NCI-H2196 (cell line): ENCODE data around the gene OR2M5.

Source experiments
- DNase-seq: peaks from one replicate; lab custom pipeline; 2025; ENCODE audit not compliant: unreplicated experiment; lab: John Stamatoyannopoulos, UW

Gene OR2M5, protein sequence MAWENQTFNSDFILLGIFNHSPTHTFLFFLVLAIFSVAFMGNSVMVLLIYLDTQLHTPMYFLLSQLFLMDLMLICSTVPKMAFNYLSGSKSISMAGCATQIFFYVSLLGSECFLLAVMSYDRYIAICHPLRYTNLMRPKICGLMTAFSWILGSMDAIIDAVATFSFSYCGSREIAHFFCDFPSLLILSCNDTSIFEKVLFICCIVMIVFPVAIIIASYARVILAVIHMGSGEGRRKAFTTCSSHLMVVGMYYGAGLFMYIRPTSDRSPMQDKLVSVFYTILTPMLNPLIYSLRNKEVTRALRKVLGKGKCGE

DNA sequence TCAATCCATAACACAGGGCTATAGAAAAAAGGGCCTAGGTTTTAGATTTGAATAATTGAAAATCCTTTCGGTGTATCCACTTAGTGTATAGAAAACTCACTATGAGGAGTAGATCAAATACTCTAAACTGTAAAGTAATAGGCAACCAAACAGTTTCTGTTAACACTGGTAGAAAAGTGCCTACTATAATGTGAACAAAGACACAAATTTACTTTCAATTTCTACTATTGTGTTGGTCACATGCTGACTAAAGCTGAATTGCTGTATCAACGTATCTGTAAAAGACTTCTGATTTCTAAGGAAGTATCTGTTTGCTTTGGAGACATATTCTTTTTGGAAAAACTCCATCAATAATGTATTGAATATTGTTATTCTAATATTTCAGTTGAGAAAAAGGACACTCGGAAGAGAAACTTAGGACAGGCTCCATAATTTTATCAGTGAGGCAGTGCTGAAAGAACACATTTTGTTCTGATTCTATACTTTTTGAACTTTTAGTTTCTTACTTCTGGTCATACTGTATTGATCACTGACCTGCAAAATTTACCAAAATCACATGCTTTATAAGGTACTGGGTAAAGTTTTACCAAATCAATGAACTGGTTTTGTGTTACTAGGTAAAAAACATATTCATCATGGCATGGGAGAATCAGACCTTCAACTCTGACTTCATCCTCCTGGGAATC is at the start of gene OR2M5:
Gene OR2M5, plus strand, starts transcription at position 636 of the 686 bp plus-strand sequence. Its CDS starts 0 bp downstream, at position 636.
- no peak for DNase-seq

DNA sequence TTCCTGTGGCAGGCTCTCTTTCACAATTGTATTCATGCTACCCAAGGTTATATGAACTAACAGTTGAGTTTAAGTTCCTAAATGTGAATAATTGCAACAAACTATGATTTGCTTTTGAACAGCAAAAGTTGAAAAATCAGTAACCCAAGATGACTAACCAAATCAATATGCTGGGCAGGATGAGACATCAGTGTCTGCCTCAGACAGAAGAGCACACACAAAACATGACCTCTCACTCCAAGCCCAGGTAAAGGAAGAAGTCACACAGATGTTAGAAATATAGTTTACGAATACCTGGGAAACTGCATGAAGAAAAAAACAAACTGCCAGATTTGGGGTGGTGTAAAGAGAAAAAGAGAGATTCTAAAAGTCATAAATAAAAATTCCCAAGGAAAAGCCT is 46.4 kb upstream of the OR2M5 start:
- no peak for DNase-seq

DNA sequence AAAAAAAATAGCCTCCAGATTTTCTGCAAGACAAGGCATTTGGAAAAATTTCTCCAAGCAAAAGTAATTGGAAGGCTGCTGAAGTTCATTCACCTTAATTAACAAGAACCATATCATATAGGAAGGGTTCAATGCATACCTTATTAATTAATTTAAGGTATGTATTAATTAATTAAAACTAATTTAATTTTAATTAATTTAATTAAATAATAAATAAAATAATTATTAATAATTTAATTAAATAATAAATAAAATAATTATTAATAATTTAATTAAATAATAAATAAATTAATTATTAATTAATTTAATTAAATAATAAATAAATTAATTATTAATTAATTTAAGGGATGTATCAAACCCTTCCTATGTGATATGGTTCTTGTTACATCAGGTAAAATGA is 42.1 kb upstream of the OR2M5 start:
- DNase-seq: no peak

DNA sequence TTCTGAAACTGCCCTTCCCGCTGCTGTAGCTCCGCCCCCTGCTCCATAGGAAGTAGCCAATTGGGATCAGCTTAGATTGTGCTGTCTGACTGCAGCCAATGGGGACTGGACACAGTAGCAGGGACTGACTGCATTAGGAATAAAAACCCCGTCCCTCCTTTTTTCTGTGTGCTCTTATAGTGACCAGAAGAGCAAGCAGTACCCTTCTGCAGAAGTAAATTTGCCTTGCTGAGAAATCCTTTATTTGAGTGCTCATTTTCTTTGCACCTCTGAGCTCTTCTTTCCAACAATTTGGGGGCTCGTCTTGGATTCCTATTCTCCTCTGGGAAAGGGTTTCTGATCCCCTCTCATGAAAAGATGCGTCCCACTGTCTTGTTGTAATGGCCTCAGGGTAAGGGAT is 33.8 kb upstream of the OR2M5 start:
- no peak for DNase-seq

DNA sequence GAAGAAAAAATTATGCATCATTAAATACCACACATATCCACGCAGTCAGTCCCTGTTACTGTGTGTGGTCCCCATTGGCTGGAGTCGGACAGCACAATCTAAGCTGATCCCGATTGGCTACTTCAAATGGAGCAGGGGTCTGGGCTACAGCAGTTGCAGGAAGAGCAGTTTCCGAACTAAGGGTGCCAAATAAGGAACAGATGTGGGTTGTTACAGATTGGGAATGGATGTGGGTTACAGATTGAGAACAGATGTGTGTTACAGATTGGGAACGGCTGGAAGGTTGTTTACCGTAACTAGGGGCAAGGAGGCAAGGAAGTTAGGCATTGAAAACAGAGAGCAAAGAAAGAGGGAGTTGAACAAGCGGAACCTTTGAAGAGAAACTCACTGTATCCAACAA is 30.1 kb upstream of the OR2M5 start:
- DNase-seq: no peak

DNA sequence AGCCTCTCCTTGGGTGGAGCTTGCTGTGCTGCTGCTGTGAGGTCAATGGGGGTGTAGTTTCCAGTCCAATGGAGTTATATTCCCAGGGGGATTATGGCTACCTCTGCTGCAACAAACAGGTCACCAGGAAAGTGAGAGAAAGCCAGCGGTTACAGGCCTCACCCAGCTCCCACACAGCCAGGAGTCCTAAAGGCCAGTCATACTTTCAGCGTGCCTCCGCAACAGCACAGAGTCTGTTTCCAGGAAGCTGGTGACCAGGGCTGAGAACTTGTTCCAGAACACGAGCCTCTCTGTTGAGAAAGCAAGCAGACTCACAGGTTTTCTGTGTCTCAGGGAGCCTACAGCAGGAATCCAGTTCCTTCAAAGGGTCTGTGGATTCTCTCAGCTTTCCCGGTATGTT is 17.3 kb upstream of the OR2M5 start:
- no peak for DNase-seq

DNA sequence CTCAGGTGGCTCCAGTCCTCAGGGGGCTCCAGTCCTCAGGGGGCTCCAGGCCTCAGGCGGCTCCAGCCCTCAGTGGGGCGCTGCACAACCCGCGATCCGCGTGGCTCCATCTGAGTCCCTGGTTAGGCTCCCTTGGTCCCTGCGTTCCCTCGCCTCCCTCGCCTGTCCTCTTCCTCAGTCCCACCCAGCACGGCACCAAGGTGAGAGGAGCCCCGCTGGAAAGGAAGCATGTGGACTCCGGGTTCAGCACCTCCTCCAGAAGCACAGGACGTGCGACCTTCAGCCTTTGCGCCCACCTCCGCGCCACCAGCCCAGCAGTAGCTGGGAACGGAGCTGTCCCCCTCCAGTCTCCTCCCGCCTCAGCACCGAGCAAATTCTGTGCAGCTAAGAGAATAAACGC is 8.1 kb upstream of the OR2M5 start:
- no peak for DNase-seq

DNA sequence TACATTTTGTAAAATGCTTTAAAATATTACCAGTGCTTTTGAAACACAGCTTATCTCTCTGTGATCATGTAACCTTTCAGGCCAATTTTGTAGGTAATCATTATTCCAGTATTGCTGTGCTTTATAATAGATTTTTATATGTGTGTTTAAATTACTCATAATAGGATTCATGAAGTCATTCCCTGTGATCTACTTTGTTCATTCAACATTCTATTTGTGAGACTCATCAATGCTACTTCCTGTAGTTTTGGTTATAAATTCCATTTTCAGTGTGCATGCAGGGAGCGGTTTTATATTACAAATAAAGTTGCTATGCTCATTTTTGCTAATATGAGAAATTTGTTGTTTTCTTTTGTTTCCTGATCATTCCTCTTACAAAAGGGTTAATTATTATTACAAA is 4.1 kb upstream of the OR2M5 start:
- DNase-seq: no peak

DNA sequence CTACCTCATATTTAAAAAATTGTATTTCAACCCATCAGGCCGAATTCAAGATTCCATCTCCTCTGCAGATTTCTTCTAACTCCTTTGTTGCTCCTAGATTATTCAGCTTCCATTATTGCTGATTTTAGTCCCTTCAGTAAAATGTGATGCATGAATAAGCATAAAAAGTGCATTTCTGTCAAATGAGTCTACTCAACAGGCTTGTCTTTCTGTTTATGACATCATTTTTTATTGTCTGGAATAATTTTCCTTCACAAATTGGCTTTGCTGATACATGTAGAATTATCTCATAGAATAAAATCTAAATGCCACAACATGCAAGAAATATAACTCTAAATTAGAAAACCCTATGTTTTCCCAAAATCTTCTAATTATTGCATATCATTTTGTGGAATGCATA is 1.6 kb upstream of the OR2M5 start:
- DNase-seq: no peak

DNA sequence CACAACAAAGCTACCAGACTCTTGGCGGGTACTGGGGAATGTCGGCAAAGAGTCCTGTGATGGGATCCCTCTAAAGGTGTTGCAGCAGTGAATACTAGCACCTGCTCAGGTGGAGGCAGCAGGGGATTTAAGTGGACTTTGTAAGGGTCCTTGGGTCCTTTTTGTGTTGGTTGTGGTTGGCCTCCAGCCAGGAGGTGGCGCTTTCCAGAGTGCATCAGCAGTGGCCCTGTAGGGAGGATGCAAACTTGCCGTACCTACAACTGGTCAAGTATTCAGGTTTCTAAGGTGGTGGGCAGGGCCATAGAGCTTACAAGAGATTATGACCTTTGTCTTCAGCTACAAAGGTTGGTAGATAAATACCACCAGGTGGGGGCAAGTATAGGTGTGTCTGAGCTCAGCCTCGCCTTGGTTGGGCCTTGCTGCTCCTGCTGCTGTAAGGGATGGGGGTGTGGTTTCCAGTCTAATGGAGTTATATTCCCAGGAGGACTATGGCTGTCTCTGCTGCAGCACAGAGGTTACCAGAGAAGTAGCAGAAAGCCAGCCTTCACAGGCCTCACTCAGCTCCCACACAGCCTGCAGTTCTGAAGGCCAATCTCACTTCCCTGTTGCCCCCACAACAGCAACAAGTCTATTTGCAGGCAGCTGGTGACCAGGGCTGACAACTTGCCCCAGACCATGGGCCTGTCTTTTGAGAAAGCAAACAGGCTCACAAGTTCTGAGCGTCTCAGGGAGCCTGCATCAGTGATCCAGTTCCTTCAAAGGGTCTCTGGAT is 7.3 kb downstream of the OR2M5 start:
- DNase-seq: no peak

DNA sequence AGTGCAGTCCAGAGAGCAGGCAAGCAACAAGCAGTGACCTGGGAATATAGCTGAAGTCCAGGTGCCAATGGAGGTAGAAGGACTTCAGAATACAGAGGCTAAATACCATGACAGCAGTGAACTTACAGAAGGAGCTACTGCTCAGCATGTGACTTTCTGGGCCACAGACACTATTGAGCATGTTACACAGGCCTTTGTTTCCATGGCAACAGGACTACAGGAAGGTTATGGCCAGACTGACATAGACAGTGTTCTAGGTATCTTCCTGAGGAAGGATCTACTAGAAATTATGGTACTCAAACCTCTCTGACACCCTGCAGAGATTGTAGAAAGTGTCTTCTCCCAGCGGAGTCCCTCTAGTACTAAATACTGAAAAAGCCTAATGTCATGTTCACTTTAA is 11.0 kb downstream of the OR2M5 start:
- no peak for DNase-seq

DNA sequence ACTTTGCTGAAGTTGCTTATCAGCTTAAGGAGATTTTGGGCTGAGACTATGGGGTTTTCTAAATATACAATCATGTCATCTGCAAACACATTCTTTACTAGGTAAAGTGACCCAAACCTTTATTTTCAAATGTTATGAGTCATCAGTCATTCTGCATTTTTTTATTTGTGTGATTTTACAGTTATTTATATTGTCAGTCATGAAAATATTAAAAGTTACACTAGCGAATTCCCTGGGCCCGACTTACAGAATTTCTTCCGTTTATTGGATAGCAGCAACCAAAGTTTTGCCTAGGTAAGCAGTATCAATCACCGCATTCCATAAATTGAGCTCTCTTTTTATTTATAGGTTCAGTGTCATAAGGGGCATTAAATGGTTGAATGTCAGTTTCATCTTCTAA is 13.8 kb downstream of the OR2M5 start:
- DNase-seq: no peak

DNA sequence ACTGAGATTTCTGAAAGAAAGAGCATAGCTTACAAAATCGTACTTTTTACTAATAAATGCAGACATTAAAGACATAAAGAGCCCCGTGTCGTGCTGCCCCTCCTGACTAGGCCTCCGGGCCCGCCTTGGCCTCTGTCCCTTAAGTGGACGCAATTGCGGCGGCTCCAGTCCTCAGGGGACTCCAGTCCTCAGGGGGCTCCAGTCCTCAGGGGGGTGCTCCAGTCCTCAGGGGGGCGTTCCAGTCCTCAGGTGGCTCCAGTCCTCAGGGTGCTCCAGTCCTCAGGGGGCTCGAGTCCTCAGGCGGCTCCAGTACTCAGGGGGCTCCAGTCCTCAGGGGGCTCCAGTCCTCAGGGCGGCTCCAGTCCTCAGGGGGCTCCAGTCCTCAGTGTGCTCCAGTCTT is 19.1 kb downstream of the OR2M5 start:
- DNase-seq: no peak

DNA sequence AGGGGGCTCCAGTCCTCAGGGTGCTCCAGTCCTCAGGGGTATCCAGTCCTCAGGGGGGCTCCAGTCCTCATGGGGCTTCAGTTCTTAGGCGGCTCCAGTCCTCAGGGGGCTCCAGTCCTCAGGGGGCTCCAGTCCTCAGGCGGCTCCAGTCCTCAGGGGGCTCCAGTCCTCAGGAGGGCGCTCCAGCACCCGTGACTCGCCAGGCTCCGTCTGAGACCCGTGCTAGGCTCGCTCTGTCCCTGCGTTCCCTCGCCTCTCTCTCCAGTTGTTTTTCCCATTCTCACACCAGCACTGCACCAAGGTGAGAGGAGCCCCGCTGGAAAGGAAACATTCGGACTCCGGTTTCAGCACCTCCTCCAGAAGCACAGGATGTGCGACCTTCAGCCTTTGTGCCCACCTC is 20.2 kb downstream of the OR2M5 start:
- DNase-seq: no peak

DNA sequence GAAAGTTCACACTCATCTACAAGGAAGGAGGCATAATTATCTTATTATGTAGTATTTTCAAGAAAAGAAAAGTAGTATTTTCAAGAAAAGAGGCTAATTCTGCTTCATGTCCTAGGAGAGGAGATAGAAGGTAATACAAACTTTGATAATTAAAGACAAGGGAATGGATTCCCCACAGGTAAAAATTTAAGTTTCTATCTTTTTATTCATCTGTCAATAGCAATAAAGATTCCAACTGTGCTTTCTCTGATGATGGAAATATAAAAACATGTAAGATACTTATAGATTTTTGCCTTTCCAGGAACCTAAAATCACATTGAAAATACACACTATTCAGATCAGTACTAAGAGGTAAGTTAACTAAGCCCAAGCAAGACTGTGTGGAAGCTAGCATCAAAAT is 29.6 kb downstream of the OR2M5 start, which contains the start of gene OR2M2:
Gene OR2M2, plus strand, starts transcription at position 301 of the 400 bp plus-strand sequence. CDS start 5,165 bp downstream, outside the sequence.
- no peak for DNase-seq

DNA sequence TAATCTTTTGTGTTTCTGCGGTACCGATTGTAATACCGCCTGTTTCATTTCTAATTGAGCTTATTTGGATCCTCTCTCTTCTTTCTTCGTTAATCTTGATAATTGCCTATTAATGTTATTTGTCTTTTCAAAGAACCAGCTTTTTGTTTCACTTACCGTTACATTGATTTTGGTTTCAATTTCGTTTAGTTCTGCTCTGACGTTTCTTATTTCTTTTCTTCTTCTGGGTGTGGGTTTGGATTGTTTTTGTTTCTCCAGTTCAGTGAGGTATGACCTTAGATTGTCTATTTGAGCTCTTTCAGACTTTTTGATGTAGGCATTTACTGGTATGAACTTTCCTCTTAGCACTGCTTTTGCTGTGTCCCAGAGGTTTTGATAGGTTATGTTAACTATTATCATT is 39.0 kb downstream of the OR2M5 start:
- DNase-seq: no peak

DNA sequence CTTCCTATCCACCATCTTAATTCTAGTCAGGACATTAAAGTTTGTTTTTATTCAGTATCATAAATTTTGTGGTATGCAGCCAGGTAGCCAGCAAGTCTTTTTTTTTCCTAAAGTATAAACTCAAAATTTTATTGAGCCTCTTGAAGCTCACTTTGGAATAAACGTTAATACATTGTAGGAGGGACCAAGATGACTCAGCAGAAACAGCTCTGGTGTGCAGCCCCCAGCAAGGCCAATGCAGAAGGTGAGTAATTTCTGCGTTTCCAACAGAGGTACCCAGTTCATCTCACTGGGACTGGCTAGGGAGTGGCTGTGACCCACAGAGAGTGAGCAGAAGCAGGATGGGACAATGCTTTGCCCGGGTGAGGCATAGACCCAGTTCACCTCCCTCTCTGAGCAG is 42.4 kb downstream of the OR2M5 start:
- DNase-seq: no peak

DNA sequence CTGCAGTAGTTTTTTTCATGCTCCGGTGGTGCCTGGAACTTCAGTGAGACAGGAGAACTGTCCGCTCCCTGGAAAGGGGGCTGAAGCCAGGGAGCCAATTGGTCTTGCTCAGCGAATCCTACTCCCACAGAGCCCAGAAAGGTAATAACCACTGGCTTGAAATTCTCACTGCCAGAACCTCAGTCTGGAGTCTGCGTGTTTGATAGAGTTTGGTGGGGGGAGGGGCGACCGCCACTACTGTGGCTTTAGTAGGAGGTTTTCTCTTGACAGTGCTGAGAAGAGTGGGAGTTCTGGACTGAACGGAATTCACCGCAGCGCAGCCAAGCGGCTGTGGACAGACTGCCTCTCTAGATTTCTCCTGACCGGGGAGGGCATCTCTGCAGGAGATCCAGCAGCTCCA is 44.1 kb downstream of the OR2M5 start:
- DNase-seq: no peak

DNA sequence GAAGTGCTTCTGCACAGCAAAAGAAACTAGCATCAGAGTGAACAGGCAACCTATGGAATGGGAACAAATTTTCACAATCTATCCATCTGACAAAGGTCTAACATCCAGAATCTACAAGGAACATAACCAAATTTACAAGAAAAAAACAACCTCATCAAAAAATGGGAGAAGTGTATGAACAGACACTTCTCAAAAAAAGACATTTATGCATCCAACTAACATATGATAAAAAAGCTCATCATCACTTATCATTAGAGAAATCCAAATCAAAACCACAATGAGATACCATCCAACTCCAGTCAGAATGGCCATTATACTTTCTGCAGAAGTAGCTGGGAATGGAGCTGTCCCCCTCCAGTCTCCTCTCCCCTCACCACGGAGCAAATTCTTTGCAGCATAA is 49.2 kb downstream of the OR2M5 start:
- DNase-seq: no peak
